WTC11 (cell line): ENCODE measurements around the gene FALEC. TPM values are rescaled to one million over a fixed set of nuclear protein-coding genes. Genes with fewer than 3 reads are reported as not detected.

Source experiments
- ATAC-seq: fragments of 200-7000 bp; cut with Tn5 transposase; 2 replicates; pipeline ENCODE4 v1.10.0; 2021; ENCODE audit warnings: mild to moderate bottlenecking, moderate library complexity
- CTCF ChIA-PET: fragments of 300-600 bp; sonication (Branson Sonifier 250); formaldehyde crosslinking; loops from one replicate; lab custom pipeline; 2021; ENCODE audit warnings: antibody characterized with exemption; lab: Charles Lee
- POLR2A ChIA-PET: fragments of 350-600 bp; sonication (Branson Sonifier 250); formaldehyde crosslinking; loops from one replicate; lab custom pipeline; 2021; ENCODE audit warnings: antibody characterized with exemption; lab: Charles Lee
- DNase-seq: peaks from one replicate; pipeline ENCODE4 v3.0.0; 2021; ENCODE audit warnings: low spot score
- H3K27ac Mint-ChIP-seq: 2 replicates; pipeline ENCODE4 v1.8.0; 2021; ENCODE audit warnings: mixed read lengths
- H3K27me3 Mint-ChIP-seq: 2 replicates; pipeline ENCODE4 v1.8.0; 2021; ENCODE audit warnings: low read depth, mild to moderate bottlenecking, moderate library complexity, mixed read lengths
- H3K36me3 Mint-ChIP-seq: 2 replicates; pipeline ENCODE4 v1.8.0; 2021; ENCODE audit warnings: mixed read lengths
- H3K4me1 Mint-ChIP-seq: 2 replicates; pipeline ENCODE4 v1.8.0; 2022; ENCODE audit warnings: mixed read lengths
- H3K4me3 Mint-ChIP-seq: 2 replicates; pipeline ENCODE4 v1.8.0; 2021; ENCODE audit warnings: mild to moderate bottlenecking, moderate library complexity, mixed read lengths
- H3K9me3 Mint-ChIP-seq: 2 replicates; pipeline ENCODE4 v1.8.0; 2021; ENCODE audit warnings: mixed read lengths
- ATF1 ChIP-seq: sonication (generic); formaldehyde crosslinking; IDR thresholded peaks from 2 replicates; pipeline ENCODE4 v1.8.1; 2023; ENCODE audit warnings: mild to moderate bottlenecking, moderate library complexity, missing genetic modification reagents
- CTCF ChIP-seq: fragments of 200-600 bp; IDR thresholded peaks from 2 replicates; pipeline ENCODE4 v1.8.0; 2022; ENCODE audit warnings: antibody characterized with exemption
- E2F4 ChIP-seq: sonication (generic); formaldehyde crosslinking; IDR thresholded peaks from 2 replicates; pipeline ENCODE4 v1.8.1; 2022; ENCODE audit warnings: low read depth, mild to moderate bottlenecking, moderate library complexity, missing genetic modification reagents, borderline replicate concordance
- ERG ChIP-seq: fragments of 250-450 bp; sonication (Bioruptor Pico); IDR thresholded peaks from 2 replicates; pipeline ENCODE4 v1.8.0; 2021; ENCODE audit warnings: mild to moderate bottlenecking
- FOXJ3 ChIP-seq: sonication (generic); formaldehyde crosslinking; IDR thresholded peaks from 2 replicates; pipeline ENCODE4 v1.9.0; 2021; ENCODE audit warnings: missing genetic modification reagents, mild to moderate bottlenecking, borderline replicate concordance
- HMGA2 ChIP-seq: fragments of 250-450 bp; sonication (Bioruptor Pico); IDR thresholded peaks from 2 replicates; pipeline ENCODE4 v1.4.0; 2021; ENCODE audit warnings: mild to moderate bottlenecking, moderate library complexity
- IRF2 ChIP-seq: sonication (generic); formaldehyde crosslinking; IDR thresholded peaks from 2 replicates; pipeline ENCODE4 v1.8.0; 2022; ENCODE audit warnings: low read depth, missing genetic modification reagents, borderline replicate concordance
- MXD4 ChIP-seq: fragments of 250-450 bp; sonication (Bioruptor Pico); IDR thresholded peaks from 2 replicates; pipeline ENCODE4 v1.8.0; 2021; ENCODE audit warnings: mild to moderate bottlenecking, moderate library complexity, borderline replicate concordance
- OVOL2 ChIP-seq: fragments of 250-450 bp; sonication (Bioruptor Pico); IDR thresholded peaks from 2 replicates; pipeline ENCODE4 v1.9.0; 2021; ENCODE audit warnings: mild to moderate bottlenecking, borderline replicate concordance
- RORB ChIP-seq: fragments of 250-450 bp; sonication (Bioruptor Pico); IDR thresholded peaks from 2 replicates; pipeline ENCODE4 v1.9.0; 2021; ENCODE audit warnings: mild to moderate bottlenecking
- SMAD3 ChIP-seq: sonication (generic); formaldehyde crosslinking; IDR thresholded peaks from 2 replicates; pipeline ENCODE4 v1.8.0; 2022; ENCODE audit warnings: missing genetic modification reagents, mild to moderate bottlenecking, borderline replicate concordance
- SMAD4 ChIP-seq: sonication (generic); formaldehyde crosslinking; IDR thresholded peaks from 2 replicates; pipeline ENCODE4 v1.8.0; 2022; ENCODE audit warnings: mild to moderate bottlenecking, missing genetic modification reagents
- TCF7 ChIP-seq: sonication (generic); formaldehyde crosslinking; IDR thresholded peaks from 2 replicates; pipeline ENCODE4 v1.8.0; 2022; ENCODE audit warnings: mild to moderate bottlenecking, low read depth, missing genetic modification reagents, moderate library complexity
- TP53 ChIP-seq: sonication (generic); formaldehyde crosslinking; IDR thresholded peaks from 2 replicates; pipeline ENCODE4 v1.8.1; 2023; ENCODE audit warnings: mild to moderate bottlenecking, missing genetic modification reagents
- USF1 ChIP-seq: sonication (generic); formaldehyde crosslinking; IDR thresholded peaks from 2 replicates; pipeline ENCODE4 v1.8.0; 2022; ENCODE audit warnings: mild to moderate bottlenecking, missing genetic modification reagents
- USF2 ChIP-seq: sonication (generic); formaldehyde crosslinking; IDR thresholded peaks from 2 replicates; pipeline ENCODE4 v1.8.1; 2023; ENCODE audit warnings: mild to moderate bottlenecking, missing genetic modification reagents, moderate library complexity
- ZMAT4 ChIP-seq: fragments of 250-450 bp; sonication (Bioruptor Pico); IDR thresholded peaks from 2 replicates; pipeline ENCODE4 v1.9.0; 2021; ENCODE audit warnings: mild to moderate bottlenecking
- ZNF138 ChIP-seq: sonication (generic); formaldehyde crosslinking; conservative IDR thresholded peaks from 2 replicates; pipeline ENCODE4 v1.8.1; 2022; ENCODE audit warnings: mild to moderate bottlenecking, moderate library complexity, missing genetic modification reagents
- ZNF219 ChIP-seq: sonication (generic); formaldehyde crosslinking; IDR thresholded peaks from 2 replicates; pipeline ENCODE4 v1.8.0; 2023; ENCODE audit warnings: missing genetic modification reagents, mild to moderate bottlenecking, borderline replicate concordance
- ZNF423 ChIP-seq: fragments of 250-450 bp; sonication (Bioruptor Pico); IDR thresholded peaks from 2 replicates; pipeline ENCODE4 v2.1.2; 2022; ENCODE audit warnings: mild to moderate bottlenecking, moderate library complexity
- total RNA-seq: library from RNA; stranded (reverse); gene quantifications from 3 replicates; pipeline ENCODE4 v1.2.3, GENCODE V29; 2021
- TF ChIP-seq, protein P1 (sequence below): sonication (generic); formaldehyde crosslinking; IDR thresholded peaks from 2 replicates; pipeline ENCODE4 v1.8.0; 2023; ENCODE audit warnings: missing genetic modification reagents, mild to moderate bottlenecking, borderline replicate concordance

Gene FALEC
- total RNA-seq, 1 experiment from 2014 or later: 1.2 TPM

DNA sequence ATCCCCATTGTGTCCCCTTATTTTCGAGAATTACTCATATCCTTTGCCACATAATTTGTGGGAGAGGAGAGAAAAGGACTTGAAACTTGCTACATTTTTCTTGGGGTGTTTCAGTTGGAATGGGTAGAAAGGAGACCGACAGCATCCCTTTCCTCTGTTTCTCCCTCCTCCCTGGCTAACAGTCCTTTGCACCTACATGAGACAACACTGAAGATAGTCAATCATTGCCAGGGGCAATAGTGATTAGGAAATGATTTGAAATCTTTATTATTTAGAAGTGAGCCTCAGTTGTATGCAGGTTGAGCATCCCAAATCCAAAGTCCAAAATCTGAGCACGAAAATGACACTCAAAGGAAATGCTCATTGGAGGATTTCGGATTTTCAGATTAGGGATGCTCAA is 36.2 kb upstream of the FALEC start:
- ATAC-seq (no peak), DNase-seq (no peak)
- TF ChIP-seq USF1: no peak
- no peak for TF ChIP-seq MXD4 (CRISPR knock-in tag)
- TF ChIP-seq FOXJ3: no peak
- TF ChIP-seq ZMAT4: no peak
- TF ChIP-seq ERG (CRISPR knock-in tag): no peak
- no peak for TF ChIP-seq E2F4 (CRISPR knock-in tag)
- TF ChIP-seq TCF7 (CRISPR knock-in tag): no peak
- no peaks in the 10 kb centered on the region for H3K36me3 Mint-ChIP-seq
- no peak overlapping the region for H3K4me3 Mint-ChIP-seq
- H3K27ac Mint-ChIP-seq: no peak overlapping the region
- peaks cover 11% of the 10 kb centered on the region; the same call in 1 of the 2 replicates for H3K27me3 Mint-ChIP-seq
- H3K9me3 Mint-ChIP-seq: no peaks in the 10 kb centered on the region
- no peaks in the 10 kb centered on the region for H3K4me1 Mint-ChIP-seq
- ChIA-PET POLR2A (interaction anchor here (0.5 kb wide), 1 partner anchor 210 kb away, joined by 5 read pairs; the partner anchor contains the start of gene APH1A), CTCF (no interaction called here)

DNA sequence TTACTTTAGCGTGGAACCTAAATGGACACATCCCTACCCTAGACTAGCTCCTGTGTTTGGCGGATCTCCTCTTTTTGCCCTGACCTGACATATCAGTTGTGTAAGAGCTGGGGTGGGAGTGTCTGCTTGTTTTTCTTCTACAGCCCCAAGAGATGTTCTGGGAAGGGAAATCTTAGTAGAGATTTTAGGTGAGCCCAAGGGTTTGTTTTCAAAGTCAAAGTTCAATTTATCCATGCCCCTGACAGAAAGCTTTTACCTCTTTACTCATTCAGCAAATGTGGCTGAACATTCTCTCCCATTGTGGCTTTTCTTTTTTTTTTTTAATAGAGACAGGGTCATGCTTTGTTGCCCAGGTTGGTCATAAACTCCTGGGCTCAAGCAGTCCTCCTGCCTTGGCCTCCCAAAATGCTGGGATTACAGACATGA is 35.6 kb upstream of the FALEC start:
- DNase-seq (no peak), ATAC-seq (no peak)
- POLR2A ChIA-PET: no interaction called here
- TF ChIP-seq HMGA2 (CRISPR knock-in tag) (no peak), SMAD3 (no peak), OVOL2 (CRISPR knock-in tag) (no peak), TCF7 (CRISPR knock-in tag) (no peak), ZNF219 (CRISPR knock-in tag) (no peak), SMAD4 (no peak), USF2 (no peak), TP53 (no peak), ATF1 (CRISPR knock-in tag) (no peak), ZNF423 (CRISPR knock-in tag) (no peak), IRF2 (CRISPR knock-in tag) (no peak)
- no peaks in the 10 kb centered on the region for H3K9me3 Mint-ChIP-seq
- no peak overlapping the region for H3K27ac Mint-ChIP-seq
- H3K36me3 Mint-ChIP-seq: no peaks in the 10 kb centered on the region
- CTCF ChIA-PET: interaction anchor here (0.7 kb wide), 1 partner anchor 58 kb away, joined by 3 read pairs; no protein-coding TSS in a partner anchor
- no peak overlapping the region for H3K4me3 Mint-ChIP-seq
- no peaks in the 10 kb centered on the region for H3K4me1 Mint-ChIP-seq
- peaks cover 11% of the 10 kb centered on the region; the same call in 1 of the 2 replicates for H3K27me3 Mint-ChIP-seq

GRCh38 chr1:150484431-150484830 is 31.1 kb upstream of the FALEC start:
- Mint-ChIP-seq H3K36me3 (peaks cover 8% of the 10 kb centered on the region), H3K4me3 (no peak overlapping the region), H3K9me3 (no peaks in the 10 kb centered on the region), H3K27ac (no peak overlapping the region), H3K27me3 (0 out of 2 replicates have a peak, but pooled peaks cover under 1% of the 10 kb centered on the region), H3K4me1 (peaks cover 5% of the 10 kb centered on the region; the same call in 1 of the 2 replicates)
- POLR2A ChIA-PET: no interaction called here
- DNase-seq: no peak
- CTCF ChIA-PET: interaction anchor here (0.7 kb wide), 1 partner anchor 76 kb away, joined by 3 read pairs; no protein-coding TSS in a partner anchor
- no peak for ATAC-seq
- TF ChIP-seq, protein P1, sequence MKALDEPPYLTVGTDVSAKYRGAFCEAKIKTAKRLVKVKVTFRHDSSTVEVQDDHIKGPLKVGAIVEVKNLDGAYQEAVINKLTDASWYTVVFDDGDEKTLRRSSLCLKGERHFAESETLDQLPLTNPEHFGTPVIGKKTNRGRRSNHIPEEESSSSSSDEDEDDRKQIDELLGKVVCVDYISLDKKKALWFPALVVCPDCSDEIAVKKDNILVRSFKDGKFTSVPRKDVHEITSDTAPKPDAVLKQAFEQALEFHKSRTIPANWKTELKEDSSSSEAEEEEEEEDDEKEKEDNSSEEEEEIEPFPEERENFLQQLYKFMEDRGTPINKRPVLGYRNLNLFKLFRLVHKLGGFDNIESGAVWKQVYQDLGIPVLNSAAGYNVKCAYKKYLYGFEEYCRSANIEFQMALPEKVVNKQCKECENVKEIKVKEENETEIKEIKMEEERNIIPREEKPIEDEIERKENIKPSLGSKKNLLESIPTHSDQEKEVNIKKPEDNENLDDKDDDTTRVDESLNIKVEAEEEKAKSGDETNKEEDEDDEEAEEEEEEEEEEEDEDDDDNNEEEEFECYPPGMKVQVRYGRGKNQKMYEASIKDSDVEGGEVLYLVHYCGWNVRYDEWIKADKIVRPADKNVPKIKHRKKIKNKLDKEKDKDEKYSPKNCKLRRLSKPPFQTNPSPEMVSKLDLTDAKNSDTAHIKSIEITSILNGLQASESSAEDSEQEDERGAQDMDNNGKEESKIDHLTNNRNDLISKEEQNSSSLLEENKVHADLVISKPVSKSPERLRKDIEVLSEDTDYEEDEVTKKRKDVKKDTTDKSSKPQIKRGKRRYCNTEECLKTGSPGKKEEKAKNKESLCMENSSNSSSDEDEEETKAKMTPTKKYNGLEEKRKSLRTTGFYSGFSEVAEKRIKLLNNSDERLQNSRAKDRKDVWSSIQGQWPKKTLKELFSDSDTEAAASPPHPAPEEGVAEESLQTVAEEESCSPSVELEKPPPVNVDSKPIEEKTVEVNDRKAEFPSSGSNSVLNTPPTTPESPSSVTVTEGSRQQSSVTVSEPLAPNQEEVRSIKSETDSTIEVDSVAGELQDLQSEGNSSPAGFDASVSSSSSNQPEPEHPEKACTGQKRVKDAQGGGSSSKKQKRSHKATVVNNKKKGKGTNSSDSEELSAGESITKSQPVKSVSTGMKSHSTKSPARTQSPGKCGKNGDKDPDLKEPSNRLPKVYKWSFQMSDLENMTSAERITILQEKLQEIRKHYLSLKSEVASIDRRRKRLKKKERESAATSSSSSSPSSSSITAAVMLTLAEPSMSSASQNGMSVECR: no peak
- TF ChIP-seq ATF1 (CRISPR knock-in tag) (no peak), RORB (CRISPR knock-in tag) (no peak), ZNF138 (CRISPR knock-in tag) (no peak), CTCF (no peak), SMAD4 (no peak)
